Neural progenitor cell (in vitro differentiated cells): ENCODE measurements around the gene PEX26.

Experiments used
- CTCF ChIP-seq: fragments of 200-600 bp; sonication (generic); IDR thresholded peaks from 2 replicates; pipeline ENCODE4 v1.5.1; 2017; ENCODE audit warnings: antibody characterized with exemption, mild to moderate bottlenecking
- EZH2phosphoT487 ChIP-seq: fragments of 200-600 bp; sonication (generic); IDR thresholded peaks from 2 replicates; pipeline ENCODE4 v1.6.1; 2017; ENCODE audit warnings: antibody characterized with exemption

- TF ChIP-seq CTCF (no peak), EZH2phosphoT487 (no peak)
Measured at GRCh38 chr22:18081416-18081815, 3.6 kb downstream of the PEX26 start.
